Gastroesophageal sphincter (tissue), 3 donors: ENCODE measurements around the gene PHKG2.

Source experiments
- POLR2A ChIP-seq, 2 donors: fragments of 450-650 bp; IDR thresholded peaks; one replicate each; pipeline ENCODE4 v1.6.1; 2017; ENCODE audit warnings: antibody characterized with exemption in 2 of 2, mild to moderate bottlenecking in 2 of 2, moderate library complexity in 1 of 2
- POLR2AphosphoS5 ChIP-seq: sonication (generic); formaldehyde crosslinking; IDR thresholded peaks from one replicate; pipeline ENCODE4 v1.6.1; 2017; ENCODE audit warnings: antibody characterized with exemption
- TF ChIP-seq, protein P1 (sequence below), 4 experiments: fragments of 200-600 bp in 2 of 4; fragments of 450-650 bp in 2 of 4; sonication (generic) in 1 of 4; IDR thresholded peaks; one replicate each; pipeline ENCODE4 v1.5.1; 2017 to 2019; ENCODE audit warnings: antibody characterized with exemption in 4 of 4, mild to moderate bottlenecking in 2 of 4, moderate library complexity in 2 of 4

DNA sequence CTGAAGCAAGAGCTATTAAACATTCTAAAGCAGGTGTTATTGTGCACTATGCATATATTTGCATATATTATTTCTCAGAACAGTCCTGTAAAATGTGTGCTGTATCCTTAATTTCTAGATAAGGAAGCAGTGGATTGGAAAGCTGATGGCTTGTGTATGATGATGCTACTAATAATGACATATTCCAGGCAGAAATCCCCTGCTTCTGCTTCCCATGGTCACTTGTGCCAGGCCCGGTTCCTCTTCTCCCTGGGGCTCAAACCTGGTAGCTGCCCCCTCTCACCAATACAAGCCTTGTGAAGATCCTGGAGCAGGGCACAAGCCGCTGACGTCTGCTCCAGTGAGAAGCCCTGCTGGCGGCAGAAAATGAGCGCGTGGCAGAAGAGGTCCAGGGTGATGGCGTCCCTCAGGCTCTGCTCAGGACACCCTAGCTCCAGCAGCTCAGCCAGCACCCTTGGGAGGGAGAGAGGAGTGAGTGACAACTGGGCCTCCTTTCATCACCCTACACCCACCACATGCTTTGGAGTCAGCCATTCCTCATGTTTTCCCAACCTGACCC lies 11.9 kb downstream of the PHKG2 start:
- TF ChIP-seq POLR2A (IDR thresholded peaks at IDR 0.05) (no peak), POLR2AphosphoS5 (no peak)
- TF ChIP-seq, protein P1, sequence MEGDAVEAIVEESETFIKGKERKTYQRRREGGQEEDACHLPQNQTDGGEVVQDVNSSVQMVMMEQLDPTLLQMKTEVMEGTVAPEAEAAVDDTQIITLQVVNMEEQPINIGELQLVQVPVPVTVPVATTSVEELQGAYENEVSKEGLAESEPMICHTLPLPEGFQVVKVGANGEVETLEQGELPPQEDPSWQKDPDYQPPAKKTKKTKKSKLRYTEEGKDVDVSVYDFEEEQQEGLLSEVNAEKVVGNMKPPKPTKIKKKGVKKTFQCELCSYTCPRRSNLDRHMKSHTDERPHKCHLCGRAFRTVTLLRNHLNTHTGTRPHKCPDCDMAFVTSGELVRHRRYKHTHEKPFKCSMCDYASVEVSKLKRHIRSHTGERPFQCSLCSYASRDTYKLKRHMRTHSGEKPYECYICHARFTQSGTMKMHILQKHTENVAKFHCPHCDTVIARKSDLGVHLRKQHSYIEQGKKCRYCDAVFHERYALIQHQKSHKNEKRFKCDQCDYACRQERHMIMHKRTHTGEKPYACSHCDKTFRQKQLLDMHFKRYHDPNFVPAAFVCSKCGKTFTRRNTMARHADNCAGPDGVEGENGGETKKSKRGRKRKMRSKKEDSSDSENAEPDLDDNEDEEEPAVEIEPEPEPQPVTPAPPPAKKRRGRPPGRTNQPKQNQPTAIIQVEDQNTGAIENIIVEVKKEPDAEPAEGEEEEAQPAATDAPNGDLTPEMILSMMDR (IDR thresholded peaks at IDR 0.05): no peak
